PC-3 (cell line): ENCODE results near the gene TACC2.

ENCODE experiments used
- CTCF ChIP-seq: fragments of 300-600 bp; sonication (generic); conservative IDR thresholded peaks from 2 replicates; pipeline ENCODE4 v1.5.1; 2017; ENCODE audit warnings: antibody characterized with exemption, low read depth, mild to moderate bottlenecking, low read length
- EZH2 ChIP-seq: fragments of 300-600 bp; sonication (generic); IDR thresholded peaks from one replicate; pipeline ENCODE4 v1.6.1; 2017; ENCODE audit warnings: antibody characterized with exemption, mild to moderate bottlenecking, low read length; ENCODE audit not compliant: unreplicated experiment
- EZH2phosphoT487 ChIP-seq: fragments of 300-600 bp; sonication (generic); IDR thresholded peaks from 2 replicates; pipeline ENCODE4 v1.6.1; 2018; ENCODE audit warnings: mild to moderate bottlenecking, antibody characterized with exemption, low read length, borderline replicate concordance

GRCh38 chr10:122154545-122155366 is 165.8 kb downstream of the TACC2 start:
- TF ChIP-seq CTCF: no peak
- no peak for TF ChIP-seq EZH2
- TF ChIP-seq EZH2phosphoT487: no peak
